ENCODE data around the gene CORO2B. TPM values are rescaled to one million over a fixed set of nuclear protein-coding genes. Genes with fewer than 3 reads are reported as not detected.

CORO2B gene
- total RNA-seq, 1 donor from 2014 or later = 1.0 TPM

- H3K27ac Mint-ChIP-seq = peak overlapping the region; percentile 83
- no peaks in the 10 kb centered on the region for H3K36me3 ChIP-seq
- no peaks in the 10 kb centered on the region for H3K9me3 Mint-ChIP-seq
- H3K4me3 Mint-ChIP-seq = peak overlapping the region; percentile 5
- H3K27ac ChIP-seq = no peak overlapping the region
- H3K79me2 ChIP-seq (ENCODE audit: low read depth) = no peaks in the 10 kb centered on the region
- peaks cover 27% of the 10 kb centered on the region for H3K4me1 ChIP-seq
- TF ChIP-seq EZH2 (IDR thresholded peaks at IDR 0.05) (no peak), EZH2phosphoT487 (IDR thresholded peaks at IDR 0.05) (no peak), CTCF (IDR thresholded peaks at IDR 0.05) (no peak)
- no peak for DNase-seq (ENCODE audit: low spot score)
- H4K20me1 ChIP-seq (ENCODE audit: low read depth) = no peaks in the 10 kb centered on the region
- peaks cover 13% of the 10 kb centered on the region for H3K27me3 ChIP-seq
- no peaks in the 10 kb centered on the region for H3K36me3 Mint-ChIP-seq
- H3K4me1 Mint-ChIP-seq = peaks cover 68% of the 10 kb centered on the region
- H3F3A ChIP-seq (ENCODE audit: low read depth) = peaks cover 18% of the 10 kb centered on the region
- H3K9me3 ChIP-seq (ENCODE audit: low read depth) = no peaks in the 10 kb centered on the region
- H3K27me3 Mint-ChIP-seq (ENCODE audit: insufficient read depth, low read depth) = peaks cover 26% of the 10 kb centered on the region
- H3K4me3 ChIP-seq = no peak overlapping the region
- no peak overlapping the region for H3K9ac ChIP-seq
- no peak overlapping the region for H3K4me2 ChIP-seq
- H2AFZ ChIP-seq (replicated peaks) = no peak overlapping the region
These were observed 6.5 kb upstream of the CORO2B start for GRCh38 chr15:68572309-68572708.

GRCh38 chr15:68572921-68573320 is 5.9 kb upstream of the CORO2B start:
- no peaks in the 10 kb centered on the region for H3K79me2 ChIP-seq (ENCODE audit: low read depth)
- H3K36me3 ChIP-seq = no peaks in the 10 kb centered on the region
- H3K4me1 ChIP-seq = peaks cover 30% of the 10 kb centered on the region
- no peak overlapping the region for H2AFZ ChIP-seq (replicated peaks)
- no peak overlapping the region for H3K4me3 ChIP-seq
- no peak overlapping the region for H3K4me2 ChIP-seq
- Mint-ChIP-seq H3K9me3 (no peaks in the 10 kb centered on the region), H3K27me3 (ENCODE audit: insufficient read depth, low read depth) (peaks cover 30% of the 10 kb centered on the region), H3K4me1 (peaks cover 69% of the 10 kb centered on the region), H3K4me3 (no peak overlapping the region), H3K27ac (no peak overlapping the region), H3K36me3 (no peaks in the 10 kb centered on the region)
- peaks cover 19% of the 10 kb centered on the region for H3K27me3 ChIP-seq
- no peaks in the 10 kb centered on the region for H3K9me3 ChIP-seq (ENCODE audit: low read depth)
- no peak for DNase-seq (ENCODE audit: low spot score)
- no peak for TF ChIP-seq EZH2phosphoT487 (IDR thresholded peaks at IDR 0.05)
- TF ChIP-seq CTCF (IDR thresholded peaks at IDR 0.05) = no peak
- no peak for TF ChIP-seq EZH2 (IDR thresholded peaks at IDR 0.05)
- H3K27ac ChIP-seq = no peak overlapping the region
- H3K9ac ChIP-seq = no peak overlapping the region
- no peaks in the 10 kb centered on the region for H4K20me1 ChIP-seq (ENCODE audit: low read depth)
- peaks cover 21% of the 10 kb centered on the region for H3F3A ChIP-seq (ENCODE audit: low read depth)

DNA sequence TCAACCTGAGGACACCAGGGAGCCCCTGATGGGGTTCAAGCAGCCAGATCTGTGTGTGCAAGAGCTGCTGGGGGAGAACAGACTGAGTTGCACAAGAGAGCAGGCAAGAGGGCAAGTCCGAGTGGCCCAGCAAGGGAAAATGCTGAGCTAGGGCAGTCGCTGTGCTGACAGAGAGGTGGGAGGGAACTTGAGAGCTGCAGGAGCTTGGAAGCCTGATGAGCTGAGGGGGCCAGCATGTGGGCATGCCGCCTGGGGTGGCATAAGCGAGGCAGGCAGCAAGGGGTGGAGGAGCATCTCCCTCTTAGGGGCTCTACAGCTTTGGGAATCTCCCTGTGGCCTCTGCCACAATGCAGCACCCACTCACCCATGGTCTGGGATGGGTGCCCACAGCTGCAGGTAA is 4.7 kb upstream of the CORO2B start:
- Histone ChIP-seq H3K27me3 (peaks cover 24% of the 10 kb centered on the region), H2AFZ (replicated peaks) (no peak overlapping the region), H3K4me3 (no peak overlapping the region), H3K9me3 (ENCODE audit: low read depth) (no peaks in the 10 kb centered on the region), H3K79me2 (ENCODE audit: low read depth) (no peaks in the 10 kb centered on the region), H3K9ac (no peak overlapping the region), H3F3A (ENCODE audit: low read depth) (peaks cover 31% of the 10 kb centered on the region), H3K27ac (no peak overlapping the region), H3K4me1 (peaks cover 34% of the 10 kb centered on the region), H3K36me3 (no peaks in the 10 kb centered on the region), H3K4me2 (peak overlapping the region; percentile 22), H4K20me1 (ENCODE audit: low read depth) (no peaks in the 10 kb centered on the region)
- Mint-ChIP-seq H3K4me3 (peak overlapping the region; percentile 26), H3K9me3 (no peaks in the 10 kb centered on the region), H3K27me3 (ENCODE audit: insufficient read depth, low read depth) (peaks cover 30% of the 10 kb centered on the region), H3K4me1 (peaks cover 72% of the 10 kb centered on the region), H3K36me3 (no peaks in the 10 kb centered on the region), H3K27ac (peak overlapping the region; percentile 95)
- TF ChIP-seq EZH2 (IDR thresholded peaks at IDR 0.05) (no peak), EZH2phosphoT487 (IDR thresholded peaks at IDR 0.05) (no peak), CTCF (IDR thresholded peaks at IDR 0.05) (no peak)
- no peak for DNase-seq (ENCODE audit: low spot score)

Data from neural progenitor cell (in vitro differentiated cells).